GM12878 (cell line): ENCODE data around the gene NFE2L2. TPM values are rescaled to one million over a fixed set of nuclear protein-coding genes. Genes with fewer than 3 reads are reported as not detected.

Experiments
- ATAC-seq: fragments of 200-7000 bp; cut with Tn5 transposase; 3 replicates; pipeline ENCODE4 v1.9.1; 2020; ENCODE audit warnings: mild to moderate bottlenecking, moderate library complexity
- BruUV-seq: library from RNA; stranded (reverse); fragments of 400-500 nt; replicated peaks from 2 replicates; lab custom pipeline; 2021; lab: Mats Ljungman, UMichigan
- CTCF ChIA-PET: fragments of 300-600 bp; sonication (Branson Sonifier 250); formaldehyde crosslinking; extraction: SDS; loops from one replicate; lab custom pipeline; 2021; ENCODE audit warnings: inconsistent platforms; lab: Yijun Ruan, JAX
- POLR2A ChIA-PET: fragments of 350-600 bp; formaldehyde crosslinking; extraction: SDS; loops from one replicate; lab custom pipeline; 2021; ENCODE audit warnings: inconsistent platforms; lab: Charles Lee
- RAD21 ChIA-PET: fragments of 300-600 bp; sonication (Branson Sonifier 250); formaldehyde crosslinking; loops from one replicate; lab custom pipeline; 2023; ENCODE audit warnings: antibody characterized with exemption; ENCODE audit not compliant: unreplicated experiment; lab: Charles Lee
- SMC1A ChIA-PET: fragments of 300-600 bp; sonication (Branson Sonifier 250); formaldehyde crosslinking; loops from one replicate; lab custom pipeline; 2023; ENCODE audit not compliant: unreplicated experiment, uncharacterized antibody; lab: Charles Lee
- DNase-seq: peaks from one replicate; pipeline ENCODE4 v3.0.0-alpha.2; 2011; ENCODE audit warnings: low read depth, low spot score
- FAIRE-seq: peaks from 3 replicates; lab custom pipeline; 2011; peaks lifted over from hg19 to GRCh38; lab: Jason Lieb, UNC
- H2AFZ ChIP-seq: 2 replicates; pipeline ENCODE4 v1.6.0; 2011; ENCODE audit warnings: low read depth, low read length, control low read depth; ENCODE audit not compliant: control insufficient read depth
- H3K27ac ChIP-seq: 2 replicates; pipeline ENCODE4 v1.5.1; 2011; ENCODE audit warnings: control low read depth; ENCODE audit not compliant: control insufficient read depth, insufficient read depth
- H3K27me3 ChIP-seq, 2 experiments: replicated peaks in 1 of 2; 2 replicates each; pipeline versions ENCODE4 v1.6.0 to v1.6.1; 2011; ENCODE audit warnings: low read length in 1 of 2; ENCODE audit not compliant: control insufficient read depth in 2 of 2, insufficient read depth in 2 of 2
- H3K36me3 ChIP-seq, 2 experiments: 2 replicates each; pipeline ENCODE4 v1.5.1; 2011; ENCODE audit warnings: low read length in 1 of 2; ENCODE audit not compliant: control insufficient read depth in 2 of 2, insufficient read depth in 2 of 2
- H3K4me1 ChIP-seq: 2 replicates; pipeline ENCODE4 v1.6.1; 2011; ENCODE audit warnings: mild to moderate bottlenecking, low read length, moderate library complexity, mixed read lengths; ENCODE audit not compliant: control insufficient read depth, insufficient read depth
- H3K4me2 ChIP-seq: 2 replicates; pipeline ENCODE4 v1.6.0; 2011; ENCODE audit warnings: control low read depth; ENCODE audit not compliant: control insufficient read depth, insufficient read depth
- H3K4me3 ChIP-seq: fragments of 200-600 bp; sonication (generic); 2 replicates; pipeline ENCODE4 v1.5.1; 2016
- H3K79me2 ChIP-seq: 2 replicates; pipeline ENCODE4 v1.6.0; 2011; ENCODE audit warnings: low read length; ENCODE audit not compliant: control insufficient read depth, insufficient read depth
- H3K9ac ChIP-seq: 2 replicates; pipeline ENCODE4 v1.8.0; 2011; ENCODE audit warnings: low read length, control low read depth, mixed read lengths; ENCODE audit not compliant: control insufficient read depth, insufficient read depth
- H3K9me3 ChIP-seq: replicated peaks from 3 replicates; pipeline ENCODE4 v1.5.1; 2011; ENCODE audit warnings: mild to moderate bottlenecking, low read length; ENCODE audit not compliant: control insufficient read depth, insufficient read depth
- H4K20me1 ChIP-seq: 2 replicates; pipeline ENCODE4 v1.6.0; 2011; ENCODE audit not compliant: control insufficient read depth, insufficient read depth
- CEBPB ChIP-seq, 2 experiments: fragments of 150-350 bp in 1 of 2; IDR thresholded peaks; 2 replicates each; pipeline ENCODE4 v1.6.1; 2012 to 2014; ENCODE audit warnings: low read depth in 2 of 2, low read length in 2 of 2, borderline replicate concordance in 1 of 2, inconsistent platforms in 1 of 2
- CHD4 ChIP-seq: fragments of 200-600 bp; sonication (generic); IDR thresholded peaks from 2 replicates; pipeline ENCODE4 v1.6.1; 2016; ENCODE audit warnings: mild to moderate bottlenecking
- EP300 ChIP-seq, 2 experiments: fragments of 150-350 bp in 1 of 2; IDR thresholded peaks; 2 replicates each; pipeline ENCODE4 v1.6.1; 2011 to 2012; ENCODE audit warnings: low read depth in 2 of 2, low read length in 2 of 2, borderline replicate concordance in 1 of 2, improper control_type of control experiment in 1 of 2, inconsistent platforms in 1 of 2; ENCODE audit not compliant: control insufficient read depth in 1 of 2
- ESRRA ChIP-seq: IDR thresholded peaks from 2 replicates; pipeline ENCODE4 v1.6.1; 2012; ENCODE audit warnings: mild to moderate bottlenecking, low read length, improper control_type of control experiment
- IKZF2 ChIP-seq, 2 experiments: fragments of 450-650 bp; IDR thresholded peaks; 2 replicates each; pipeline ENCODE4 v1.6.1; 2017; ENCODE audit warnings: mild to moderate bottlenecking in 2 of 2, moderate library complexity in 2 of 2
- IRF5 ChIP-seq: fragments of 450-650 bp; IDR thresholded peaks from 2 replicates; pipeline ENCODE4 v1.6.1; 2017; ENCODE audit warnings: borderline replicate concordance
- JUND ChIP-seq: IDR thresholded peaks from 2 replicates; pipeline ENCODE4 v1.6.1; 2012; ENCODE audit warnings: low read depth, mild to moderate bottlenecking, low read length, improper control_type of control experiment, moderate library complexity
- MAX ChIP-seq: IDR thresholded peaks from 2 replicates; pipeline ENCODE4 v1.6.1; 2012; ENCODE audit warnings: low read depth, low read length, improper control_type of control experiment
- MYC ChIP-seq: IDR thresholded peaks from 2 replicates; pipeline ENCODE4 v1.6.1; 2011; ENCODE audit warnings: mild to moderate bottlenecking, low read length, moderate library complexity, inconsistent platforms; ENCODE audit not compliant: insufficient read depth, insufficient replicate concordance, insufficient read length, severe bottlenecking
- NFIC ChIP-seq: IDR thresholded peaks from 2 replicates; pipeline ENCODE4 v1.6.1; 2012; ENCODE audit warnings: low read depth, mild to moderate bottlenecking, inconsistent platforms, low read length, moderate library complexity
- PAX5 ChIP-seq: IDR thresholded peaks from 2 replicates; pipeline ENCODE4 v1.6.1; 2011; ENCODE audit warnings: low read depth, low read length, borderline replicate concordance
- RELA ChIP-seq: fragments of 450-650 bp; IDR thresholded peaks from 2 replicates; pipeline ENCODE4 v1.8.0; 2014; ENCODE audit warnings: borderline replicate concordance; ENCODE audit not compliant: partially characterized antibody
- SKIL ChIP-seq: fragments of 450-650 bp; IDR thresholded peaks from 2 replicates; pipeline ENCODE4 v1.6.1; 2017; ENCODE audit warnings: mild to moderate bottlenecking, low read depth, inconsistent platforms; ENCODE audit not compliant: poor library complexity, severe bottlenecking
- SREBF1 ChIP-seq: IDR thresholded peaks from 2 replicates; pipeline ENCODE4 v1.6.1; 2012; ENCODE audit warnings: mild to moderate bottlenecking, low read length
- SREBF2 ChIP-seq: IDR thresholded peaks from 2 replicates; pipeline ENCODE4 v1.6.1; 2012; ENCODE audit warnings: mild to moderate bottlenecking, low read length
- USF2 ChIP-seq: IDR thresholded peaks from 2 replicates; pipeline ENCODE4 v1.6.1; 2011; ENCODE audit warnings: low read depth, low read length, improper control_type of control experiment, borderline replicate concordance
- WGBS: methylation state at CpG from one replicate; pipeline ENCODE4 v1.1.6; 2016; ENCODE audit warnings: low lambda C conversion rate; ENCODE audit not compliant: insufficient replicate concordance, insufficient coverage; ENCODE audit errors: missing lambda C conversion rate; 5-methylcytosine and 5-hydroxymethylcytosine counted together
- in situ Hi-C: fragments of 300-500 bp; cut with MboI; formaldehyde crosslinking; loops from 9 replicates; pipeline ENCODE4 v1.14.3; 2018; ENCODE audit warnings: mixed read lengths
- intact Hi-C: fragments of 100-400 bp; cut with micrococcal nuclease; formaldehyde crosslinking; loops from one replicate; pipeline ENCODE4 v1.14.2; 2022; ENCODE audit not compliant: unreplicated experiment
- polyA plus RNA-seq, 11 experiments: library from polyadenylated mRNA; depleted of rRNA in 4 of 11; unstranded in 6 of 11; stranded (reverse) in 5 of 11; fragments of >200 nt; fragmentation: Nextera tagmentation in 4 of 11; fragmentation: Illumina TruSeq in 1 of 11; extraction: Ambion mirVana in 4 of 11; extraction: Trizol in 1 of 11; gene quantifications; 1 replicate in 1 of 11; 2 replicates in 10 of 11; pipeline versions ENCODE4 v1.2.1 to v1.2.3, GENCODE V29; 2011 to 2016; ENCODE audit warnings: inconsistent platforms in 2 of 11, missing spikeins in 2 of 11, low read depth in 1 of 11
- total RNA-seq, 4 experiments: library from RNA; depleted of rRNA in 3 of 4; stranded (reverse); fragments of >200 nt in 3 of 4; fragmentation: Illumina TruSeq in 1 of 4; extraction: Trizol in 1 of 4; gene quantifications; 2 replicates each; pipeline versions ENCODE4 v1.2.1 to v1.2.3, GENCODE V29; 2013 to 2021

NFE2L2 gene
- total and polyA plus RNA-seq, 10 of the 15 experiments (the other 5 are each of a cell fraction or from before 2014, with no cell fraction given): 18.4 to 69.8 (median 37.1) TPM

GRCh38 chr2:177229442-177230242 is 34.9 kb downstream of the NFE2L2 start (continued):
- TF ChIP-seq USF2 (no peak), JUND (no peak), CHD4 (no peak)

- H3K36me3 ChIP-seq: peaks cover 6 to 18% of the 10 kb centered on the region in 2 experiments
These were observed 38.6 kb downstream of the NFE2L2 start for GRCh38 chr2:177225965-177226360.

More at GRCh38 chr2:177225965-177226360, 38.6 kb downstream of the NFE2L2 start:
- H3K9ac ChIP-seq: no peak overlapping the region
- whole genome bisulfite sequencing: 98% methylated on average over 2 of the region's 2 CpGs
- H3K27me3 ChIP-seq: no peaks in the 10 kb centered on the region
- no peaks in the 10 kb centered on the region for H3K4me1 ChIP-seq
- ATAC-seq (no peak), FAIRE-seq (no peak), DNase-seq (no peak)
- intact Hi-C loops: no loop called here
- no peaks in the 10 kb centered on the region for H4K20me1 ChIP-seq
- no peak overlapping the region for H3K27ac ChIP-seq
- no peaks in the 10 kb centered on the region; the same call in 1 of the 2 replicates for H3K79me2 ChIP-seq
- CTCF ChIA-PET: interaction anchor here (1.2 kb wide), 1 partner anchor 35 kb away, joined by 3 read pairs; no protein-coding TSS in a partner anchor
- TF ChIP-seq CEBPB (IDR thresholded peaks at IDR 0.05; ENCODE audit: borderline replicate concordance in 1 of 2, low read depth in 2 of 2, low read length in 2 of 2): no peak
- TF ChIP-seq IRF5: no peak
- no peak for TF ChIP-seq SREBF1
- no peak for TF ChIP-seq SREBF2
- TF ChIP-seq MAX: no peak
- no peak for TF ChIP-seq RELA
- TF ChIP-seq EP300 (IDR thresholded peaks at IDR 0.05; ENCODE audit: borderline replicate concordance in 1 of 2, control insufficient read depth in 1 of 2, low read depth in 2 of 2, low read length in 2 of 2): no peak
- no peak for TF ChIP-seq ESRRA
- TF ChIP-seq CHD4: no peak
- TF ChIP-seq SKIL: no peak
- TF ChIP-seq IKZF2 (IDR thresholded peaks at IDR 0.05): no peak
- no peak for TF ChIP-seq PAX5
- no peak for TF ChIP-seq MYC
- no peak for TF ChIP-seq NFIC
- POLR2A ChIA-PET: interaction anchor here (1.0 to 1.6 kb wide), 3 partner anchors 8 to 11 kb away, joined by 4 to 6 read pairs (median 5); no protein-coding TSS in a partner anchor
- no peak overlapping the region for H2AFZ ChIP-seq
- SMC1A ChIA-PET: interaction anchor here (1.0 to 1.2 kb wide), 2 partner anchors 61 kb away, joined by 3 to 7 read pairs; no protein-coding TSS in a partner anchor
- BruUV-seq: no TSS peak
- no peak overlapping the region for H3K4me3 ChIP-seq
- in situ Hi-C loops: no loop called here
- no peak overlapping the region for H3K4me2 ChIP-seq
- no peaks in the 10 kb centered on the region for H3K9me3 ChIP-seq
- RAD21 ChIA-PET: interaction anchor here (1.6 kb wide), 1 partner anchor 12 kb away, joined by 3 read pairs; no protein-coding TSS in a partner anchor
